HG03460 (cell line): ENCODE measurements around the gene CRLF3.
"Not testable (repeated sequence)": the region's sequence is repeated elsewhere in the genome, so short reads cannot be mapped to it uniquely, and the experiment has no call there.

ENCODE experiments used
- ATAC-seq: cut with Tn5 transposase; IDR thresholded peaks from one replicate; pipeline ENCODE4 v1.9.1; 2021; ENCODE audit not compliant: unreplicated experiment

CRLF3 gene

GRCh38 chr17:30742669-30743068 is 81.8 kb downstream of the CRLF3 start:
- ATAC-seq: not testable (repeated sequence)

DNA sequence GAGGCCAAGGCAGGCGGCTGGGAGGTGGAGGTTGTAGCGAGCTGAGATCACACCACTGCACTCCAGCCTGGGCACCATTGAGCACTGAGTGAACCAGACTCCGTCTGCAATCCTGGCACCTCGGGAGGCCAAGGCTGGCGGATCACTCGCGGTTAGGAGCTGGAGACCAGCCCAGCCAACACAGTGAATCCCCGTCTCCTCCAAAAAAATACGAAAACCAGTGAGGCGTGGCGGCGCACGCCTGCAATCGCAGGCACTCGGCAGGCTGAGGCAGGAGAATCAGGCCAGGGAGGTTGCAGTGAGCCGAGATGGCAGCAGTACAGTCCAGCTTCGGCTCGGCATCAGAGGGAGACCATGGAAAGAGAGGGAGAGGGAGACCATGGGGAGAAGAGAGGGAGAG is 88.1 kb downstream of the CRLF3 start:
- not testable (repeated sequence) for ATAC-seq

DNA sequence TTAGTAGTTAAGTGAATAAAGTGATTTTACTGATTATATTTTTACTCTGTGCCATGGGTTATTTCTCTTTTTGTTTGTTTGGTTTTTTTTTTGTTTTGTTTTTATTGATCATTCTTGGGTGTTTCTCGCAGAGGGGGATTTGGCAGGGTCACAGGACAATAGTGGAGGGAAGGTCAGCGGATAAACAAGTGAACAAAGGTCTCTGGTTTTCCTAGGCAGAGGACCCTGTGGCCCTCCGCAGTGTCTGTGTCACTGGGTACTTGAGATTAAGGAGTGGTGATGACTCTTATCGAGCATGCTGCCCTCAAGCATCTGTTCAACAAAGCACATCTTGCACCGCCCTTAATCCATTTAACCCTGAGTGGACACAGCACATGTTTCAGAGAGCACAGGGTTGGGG is 88.8 kb downstream of the CRLF3 start:
- not testable (repeated sequence) for ATAC-seq

GRCh38 chr17:30735206-30735605 is 89.3 kb downstream of the CRLF3 start:
- ATAC-seq: not testable (repeated sequence)

- ATAC-seq: not testable (repeated sequence)
Measured at GRCh38 chr17:30734153-30734552, 90.3 kb downstream of the CRLF3 start.
